ENCODE data around the gene SLC9B2. TPM values are rescaled to one million over a fixed set of nuclear protein-coding genes. Genes with fewer than 3 reads are reported as not detected.

Gene SLC9B2
- total RNA-seq, 1 experiment from 2014 or later, result 2.0 TPM

DNA sequence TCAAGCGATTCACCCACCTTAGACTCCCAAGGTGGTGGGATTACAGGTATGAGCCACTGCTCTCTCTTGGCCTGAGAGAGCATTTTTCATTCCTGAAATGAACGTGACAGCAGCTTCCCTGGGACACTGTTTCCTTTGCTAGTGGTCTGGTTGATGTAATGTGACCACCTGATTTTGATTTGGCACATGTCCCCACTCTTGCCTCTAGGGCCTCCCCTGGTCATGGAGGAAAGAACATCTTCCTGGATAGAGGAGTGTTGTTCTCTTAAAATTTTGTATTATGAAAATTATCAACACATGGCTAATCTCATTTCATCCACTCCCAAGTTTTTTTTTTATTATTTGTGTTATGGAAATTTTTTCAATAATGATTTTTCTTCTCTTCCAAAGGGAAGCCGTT, 23.8 kb downstream of the SLC9B2 start:
- Histone ChIP-seq H3K9me3 (ENCODE audit: insufficient read depth, low read depth) (no peaks in the 10 kb centered on the region), H3K27me3 (ENCODE audit: insufficient read depth, low read depth) (no peaks in the 10 kb centered on the region), H3K4me1 (replicated peaks; ENCODE audit: insufficient read depth) (no peaks in the 10 kb centered on the region), H3K4me3 (no peak overlapping the region), H3K79me2 (ENCODE audit: low read depth) (no peaks in the 10 kb centered on the region), H3K4me2 (no peak overlapping the region), H2AFZ (no peak overlapping the region), H3K36me3 (ENCODE audit: low read depth) (no peaks in the 10 kb centered on the region), H3K9me2 (ENCODE audit: insufficient read depth) (no peaks in the 10 kb centered on the region), H3F3A (ENCODE audit: insufficient read depth, low read depth) (no peaks in the 10 kb centered on the region), H4K20me1 (ENCODE audit: insufficient read depth) (no peaks in the 10 kb centered on the region), H3K27ac (no peak overlapping the region)
- BruUV-seq (replicated peaks), result no TSS peak
- ChIA-PET CTCF (no interaction called here), POLR2A (ENCODE audit: unreplicated experiment) (no interaction called here)
- TF ChIP-seq CTCF (conservative IDR thresholded peaks at IDR 0.05) (no peak), EZH2 (IDR thresholded peaks at IDR 0.05; ENCODE audit: low read depth) (no peak)
- no peak for DNase-seq
- intact Hi-C loops (cut with micrococcal nuclease; ENCODE audit: unreplicated experiment), result no loop called here

DNA sequence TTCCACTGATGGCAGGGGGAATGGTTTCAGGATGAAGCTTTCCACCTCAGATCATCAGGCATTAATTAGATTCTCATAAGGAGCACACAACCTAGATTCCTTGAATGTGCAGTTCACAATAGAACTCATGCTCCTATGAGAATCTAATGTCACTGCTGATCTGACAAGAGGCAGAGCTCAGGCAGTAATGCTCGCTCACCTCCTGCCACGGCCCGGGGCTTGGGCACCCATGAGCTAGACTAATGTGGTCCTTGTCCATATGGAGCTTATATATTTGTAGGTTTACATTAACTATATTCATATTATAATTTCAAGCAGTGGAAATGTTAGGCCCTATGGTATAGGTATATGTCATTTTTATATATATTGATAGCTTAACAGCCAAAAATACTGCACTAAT, 24.4 kb downstream of the SLC9B2 start:
- H3K9me2 ChIP-seq (ENCODE audit: insufficient read depth), result no peaks in the 10 kb centered on the region
- POLR2A ChIA-PET (ENCODE audit: unreplicated experiment), result no interaction called here
- no peaks in the 10 kb centered on the region for H3K4me1 ChIP-seq (replicated peaks; ENCODE audit: insufficient read depth)
- H3K4me3 ChIP-seq, result no peak overlapping the region
- intact Hi-C loops (cut with micrococcal nuclease; ENCODE audit: unreplicated experiment), result no loop called here
- no peaks in the 10 kb centered on the region for H3K36me3 ChIP-seq (ENCODE audit: low read depth)
- H4K20me1 ChIP-seq (ENCODE audit: insufficient read depth), result no peaks in the 10 kb centered on the region
- no peak overlapping the region for H3K4me2 ChIP-seq
- no peak overlapping the region for H2AFZ ChIP-seq
- DNase-seq, result no peak
- H3K27me3 ChIP-seq (ENCODE audit: insufficient read depth, low read depth), result no peaks in the 10 kb centered on the region
- CTCF ChIA-PET, result no interaction called here
- TF ChIP-seq CTCF (conservative IDR thresholded peaks at IDR 0.05), result no peak
- TF ChIP-seq EZH2 (IDR thresholded peaks at IDR 0.05; ENCODE audit: low read depth), result no peak
- BruUV-seq (replicated peaks), result no TSS peak
- no peak overlapping the region for H3K27ac ChIP-seq
- no peaks in the 10 kb centered on the region for H3K9me3 ChIP-seq (ENCODE audit: insufficient read depth, low read depth)
- H3F3A ChIP-seq (ENCODE audit: insufficient read depth, low read depth), result no peaks in the 10 kb centered on the region
- no peaks in the 10 kb centered on the region for H3K79me2 ChIP-seq (ENCODE audit: low read depth)

- H3K36me3 ChIP-seq (ENCODE audit: low read depth), result no peaks in the 10 kb centered on the region
- intact Hi-C loops (cut with micrococcal nuclease; ENCODE audit: unreplicated experiment), result no loop called here
- BruUV-seq (replicated peaks), result no TSS peak
- POLR2A ChIA-PET (ENCODE audit: unreplicated experiment), result no interaction called here
- no peak overlapping the region for H3K4me3 ChIP-seq
- no peaks in the 10 kb centered on the region for H3K27me3 ChIP-seq (ENCODE audit: insufficient read depth, low read depth)
- H3F3A ChIP-seq (ENCODE audit: insufficient read depth, low read depth), result no peaks in the 10 kb centered on the region
- no peaks in the 10 kb centered on the region for H3K79me2 ChIP-seq (ENCODE audit: low read depth)
- no peak for TF ChIP-seq CTCF (conservative IDR thresholded peaks at IDR 0.05)
- TF ChIP-seq EZH2 (IDR thresholded peaks at IDR 0.05; ENCODE audit: low read depth), result no peak
- no peak overlapping the region for H2AFZ ChIP-seq
- no peak overlapping the region for H3K4me2 ChIP-seq
- CTCF ChIA-PET, result no interaction called here
- H3K9me2 ChIP-seq (ENCODE audit: insufficient read depth), result no peaks in the 10 kb centered on the region
- DNase-seq, result no peak
- no peaks in the 10 kb centered on the region for H3K4me1 ChIP-seq (replicated peaks; ENCODE audit: insufficient read depth)
- no peaks in the 10 kb centered on the region for H4K20me1 ChIP-seq (ENCODE audit: insufficient read depth)
- no peak overlapping the region for H3K27ac ChIP-seq
- no peaks in the 10 kb centered on the region for H3K9me3 ChIP-seq (ENCODE audit: insufficient read depth, low read depth)
Measured at GRCh38 chr4:103050736-103051436, 25.7 kb downstream of the SLC9B2 start.

Measured in PC-9 (cell line).